MM.1S (cell line): ENCODE data around the gene WDR45B.

Source experiments
- EZH2 ChIP-seq: fragments of 300-600 bp; sonication (generic); optimal IDR thresholded peaks from 2 replicates; pipeline ENCODE3; 2017; ENCODE audit warnings: low read depth, mild to moderate bottlenecking, antibody characterized with exemption, low read length, mixed read lengths
- TF ChIP-seq, protein P1 (sequence below): fragments of 300-600 bp; sonication (generic); IDR thresholded peaks from 2 replicates; pipeline ENCODE4 v1.5.1; 2016; ENCODE audit warnings: antibody characterized with exemption, low read length, mixed read lengths

DNA sequence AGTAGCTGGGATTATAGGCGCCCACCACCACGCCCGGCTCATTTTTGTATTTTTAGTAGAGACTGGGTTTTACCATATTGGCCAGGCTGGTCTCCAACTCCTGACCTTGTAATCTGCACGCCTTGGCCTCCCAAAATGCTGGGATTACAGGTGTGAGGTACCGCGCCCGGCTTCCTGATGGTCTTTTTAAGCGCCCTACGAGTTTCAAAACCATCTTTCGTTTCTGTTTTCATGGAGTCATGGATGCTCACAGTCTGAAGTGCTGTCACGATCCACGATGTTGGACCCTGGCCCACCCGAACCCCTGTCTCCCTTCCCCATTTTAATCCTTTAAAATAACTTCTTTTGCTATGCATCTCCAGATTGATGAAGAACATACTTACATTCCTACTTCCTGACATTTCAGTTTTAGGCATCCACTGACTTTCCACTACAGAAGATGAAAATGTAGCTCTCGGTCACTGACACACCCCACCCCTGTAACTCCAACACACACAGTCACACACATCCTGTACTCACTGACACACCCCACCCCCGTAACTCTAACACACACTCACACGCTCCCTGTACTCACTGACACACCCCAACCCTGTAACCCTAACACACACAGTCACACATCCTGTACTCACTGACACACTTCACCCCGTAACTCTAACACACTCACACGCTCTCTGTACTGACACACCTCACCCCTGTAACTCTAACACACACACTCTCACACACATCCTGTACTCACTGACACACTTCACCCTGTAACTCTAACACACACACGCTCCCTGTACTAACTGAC, 22.6 kb upstream of the WDR45B start:
- TF ChIP-seq, protein P1, sequence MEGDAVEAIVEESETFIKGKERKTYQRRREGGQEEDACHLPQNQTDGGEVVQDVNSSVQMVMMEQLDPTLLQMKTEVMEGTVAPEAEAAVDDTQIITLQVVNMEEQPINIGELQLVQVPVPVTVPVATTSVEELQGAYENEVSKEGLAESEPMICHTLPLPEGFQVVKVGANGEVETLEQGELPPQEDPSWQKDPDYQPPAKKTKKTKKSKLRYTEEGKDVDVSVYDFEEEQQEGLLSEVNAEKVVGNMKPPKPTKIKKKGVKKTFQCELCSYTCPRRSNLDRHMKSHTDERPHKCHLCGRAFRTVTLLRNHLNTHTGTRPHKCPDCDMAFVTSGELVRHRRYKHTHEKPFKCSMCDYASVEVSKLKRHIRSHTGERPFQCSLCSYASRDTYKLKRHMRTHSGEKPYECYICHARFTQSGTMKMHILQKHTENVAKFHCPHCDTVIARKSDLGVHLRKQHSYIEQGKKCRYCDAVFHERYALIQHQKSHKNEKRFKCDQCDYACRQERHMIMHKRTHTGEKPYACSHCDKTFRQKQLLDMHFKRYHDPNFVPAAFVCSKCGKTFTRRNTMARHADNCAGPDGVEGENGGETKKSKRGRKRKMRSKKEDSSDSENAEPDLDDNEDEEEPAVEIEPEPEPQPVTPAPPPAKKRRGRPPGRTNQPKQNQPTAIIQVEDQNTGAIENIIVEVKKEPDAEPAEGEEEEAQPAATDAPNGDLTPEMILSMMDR: no peak
- TF ChIP-seq EZH2: no peak
